ENCODE measurements around the gene ZNF407. TPM values are rescaled to one million over a fixed set of nuclear protein-coding genes. Genes with fewer than 3 reads are reported as not detected.

ZNF407 gene
- total RNA-seq, 1 experiment from 2014 or later: 7.6 TPM

DNA sequence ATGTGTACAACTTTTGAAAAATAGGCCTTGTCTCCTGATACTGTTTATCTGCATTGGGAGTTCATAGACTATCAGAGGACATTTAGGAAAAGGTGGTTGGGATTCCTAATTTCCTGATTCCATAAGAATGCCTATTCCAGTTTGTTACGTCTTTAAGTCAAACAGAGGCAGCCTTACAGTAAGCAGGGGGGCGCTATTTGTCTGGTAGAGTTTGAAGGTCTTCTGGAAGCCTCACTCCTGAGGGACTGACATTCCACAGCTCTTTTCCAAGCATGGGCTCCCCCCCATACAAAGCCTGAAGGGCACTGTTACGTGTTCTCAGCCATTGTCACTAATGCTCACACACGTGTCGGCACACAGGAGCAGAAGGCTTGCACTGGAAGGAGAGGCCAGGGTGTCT is 456.9 kb downstream of the ZNF407 start:
- no peaks in the 10 kb centered on the region for H3K36me3 ChIP-seq (ENCODE audit: control insufficient read depth in 1 of 2, insufficient read depth in 2 of 2, low read length in 2 of 2)
- intact Hi-C loops (cut with micrococcal nuclease): no loop called here
- H3K79me2 ChIP-seq (ENCODE audit: insufficient read depth, low read length): no peaks in the 10 kb centered on the region
- no peaks in the 10 kb centered on the region for H4K20me1 ChIP-seq (ENCODE audit: insufficient read depth)
- ATAC-seq (no peak), DNase-seq (ENCODE audit: low read depth, low spot score) (no peak)
- H3K27me3 ChIP-seq (ENCODE audit: insufficient read depth, low read length): no peaks in the 10 kb centered on the region
- no peak overlapping the region for H2AFZ ChIP-seq (ENCODE audit: low read depth, low read length, poor library complexity, severe bottlenecking)
- no peak for TF ChIP-seq EZH2 (IDR thresholded peaks at IDR 0.05)
- no peak for TF ChIP-seq POLR2AphosphoS5 (IDR thresholded peaks at IDR 0.05; ENCODE audit: low read depth, low read length)
- TF ChIP-seq, protein P1, sequence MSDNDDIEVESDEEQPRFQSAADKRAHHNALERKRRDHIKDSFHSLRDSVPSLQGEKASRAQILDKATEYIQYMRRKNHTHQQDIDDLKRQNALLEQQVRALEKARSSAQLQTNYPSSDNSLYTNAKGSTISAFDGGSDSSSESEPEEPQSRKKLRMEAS (IDR thresholded peaks at IDR 0.05): no peak
- no peak for TF ChIP-seq SP1 (IDR thresholded peaks at IDR 0.05; ENCODE audit: low read depth)
- no peak for TF ChIP-seq ELF1 (IDR thresholded peaks at IDR 0.05; ENCODE audit: borderline replicate concordance, low read depth)
- TF ChIP-seq EZH2phosphoT487 (IDR thresholded peaks at IDR 0.05; ENCODE audit: borderline replicate concordance): no peak
- TF ChIP-seq ZFX (IDR thresholded peaks at IDR 0.05): no peak
- TF ChIP-seq, protein P2, sequence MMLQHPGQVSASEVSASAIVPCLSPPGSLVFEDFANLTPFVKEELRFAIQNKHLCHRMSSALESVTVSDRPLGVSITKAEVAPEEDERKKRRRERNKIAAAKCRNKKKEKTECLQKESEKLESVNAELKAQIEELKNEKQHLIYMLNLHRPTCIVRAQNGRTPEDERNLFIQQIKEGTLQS (IDR thresholded peaks at IDR 0.05): no peak
- no peak for TF ChIP-seq SRF (IDR thresholded peaks at IDR 0.05; ENCODE audit: low read depth)
- no peak for TF ChIP-seq YY1 (IDR thresholded peaks at IDR 0.05; ENCODE audit: extremely low read depth, insufficient replicate concordance, low read depth, low read length)
- TF ChIP-seq, protein P3, sequence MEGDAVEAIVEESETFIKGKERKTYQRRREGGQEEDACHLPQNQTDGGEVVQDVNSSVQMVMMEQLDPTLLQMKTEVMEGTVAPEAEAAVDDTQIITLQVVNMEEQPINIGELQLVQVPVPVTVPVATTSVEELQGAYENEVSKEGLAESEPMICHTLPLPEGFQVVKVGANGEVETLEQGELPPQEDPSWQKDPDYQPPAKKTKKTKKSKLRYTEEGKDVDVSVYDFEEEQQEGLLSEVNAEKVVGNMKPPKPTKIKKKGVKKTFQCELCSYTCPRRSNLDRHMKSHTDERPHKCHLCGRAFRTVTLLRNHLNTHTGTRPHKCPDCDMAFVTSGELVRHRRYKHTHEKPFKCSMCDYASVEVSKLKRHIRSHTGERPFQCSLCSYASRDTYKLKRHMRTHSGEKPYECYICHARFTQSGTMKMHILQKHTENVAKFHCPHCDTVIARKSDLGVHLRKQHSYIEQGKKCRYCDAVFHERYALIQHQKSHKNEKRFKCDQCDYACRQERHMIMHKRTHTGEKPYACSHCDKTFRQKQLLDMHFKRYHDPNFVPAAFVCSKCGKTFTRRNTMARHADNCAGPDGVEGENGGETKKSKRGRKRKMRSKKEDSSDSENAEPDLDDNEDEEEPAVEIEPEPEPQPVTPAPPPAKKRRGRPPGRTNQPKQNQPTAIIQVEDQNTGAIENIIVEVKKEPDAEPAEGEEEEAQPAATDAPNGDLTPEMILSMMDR (IDR thresholded peaks at IDR 0.05 in 2 of 3, conservative IDR thresholded peaks at IDR 0.05 in 1 of 3; ENCODE audit: borderline replicate concordance in 1 of 3, insufficient read depth in 1 of 3, low read depth in 2 of 3, low read length in 2 of 3): no peak
- no peak for TF ChIP-seq FOSL1 (IDR thresholded peaks at IDR 0.05; ENCODE audit: low read depth)
- TF ChIP-seq, protein P4, sequence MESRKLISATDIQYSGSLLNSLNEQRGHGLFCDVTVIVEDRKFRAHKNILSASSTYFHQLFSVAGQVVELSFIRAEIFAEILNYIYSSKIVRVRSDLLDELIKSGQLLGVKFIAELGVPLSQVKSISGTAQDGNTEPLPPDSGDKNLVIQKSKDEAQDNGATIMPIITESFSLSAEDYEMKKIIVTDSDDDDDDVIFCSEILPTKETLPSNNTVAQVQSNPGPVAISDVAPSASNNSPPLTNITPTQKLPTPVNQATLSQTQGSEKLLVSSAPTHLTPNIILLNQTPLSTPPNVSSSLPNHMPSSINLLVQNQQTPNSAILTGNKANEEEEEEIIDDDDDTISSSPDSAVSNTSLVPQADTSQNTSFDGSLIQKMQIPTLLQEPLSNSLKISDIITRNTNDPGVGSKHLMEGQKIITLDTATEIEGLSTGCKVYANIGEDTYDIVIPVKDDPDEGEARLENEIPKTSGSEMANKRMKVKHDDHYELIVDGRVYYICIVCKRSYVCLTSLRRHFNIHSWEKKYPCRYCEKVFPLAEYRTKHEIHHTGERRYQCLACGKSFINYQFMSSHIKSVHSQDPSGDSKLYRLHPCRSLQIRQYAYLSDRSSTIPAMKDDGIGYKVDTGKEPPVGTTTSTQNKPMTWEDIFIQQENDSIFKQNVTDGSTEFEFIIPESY (IDR thresholded peaks at IDR 0.05; ENCODE audit: extremely low read depth, insufficient replicate concordance, low read length): no peak
- no peak for TF ChIP-seq CBX3 (IDR thresholded peaks at IDR 0.05; ENCODE audit: low read depth)
- no peaks in the 10 kb centered on the region for H3K9me2 ChIP-seq (ENCODE audit: insufficient read depth)
- ChIA-PET POLR2A (no interaction called here), RAD21 (ENCODE audit: low non-redundant PET in 1 of 2, low total read pairs in 2 of 2, uncharacterized antibody in 2 of 2, unreplicated experiment in 2 of 2) (no interaction called here), CTCF (no interaction called here)
- no peak overlapping the region for H3K4me2 ChIP-seq (ENCODE audit: low read length)
- H3K4me1 ChIP-seq (ENCODE audit: control insufficient read depth in 1 of 2, insufficient read depth in 2 of 2, low read length in 2 of 2): no peaks in the 10 kb centered on the region; a peak in 1 of 4 replicates
- H3K9ac ChIP-seq (ENCODE audit: low read length): no peak overlapping the region
- H3K4me3 ChIP-seq (replicated peaks in 1 of 2; ENCODE audit: low read depth in 1 of 2, low read length in 2 of 2): no peak overlapping the region
- no TSS peak for BruUV-seq (replicated peaks)
- H3K27ac ChIP-seq (ENCODE audit: low read depth, low read length): no peak overlapping the region
- H3K9me3 ChIP-seq (ENCODE audit: control insufficient read depth in 1 of 2, insufficient read depth in 1 of 2, low read depth in 1 of 2, low read length in 2 of 2): no peaks in the 10 kb centered on the region
